HCT116 (cell line): ENCODE data around the gene LRRC32.

ENCODE experiments used
- CEBPB ChIP-seq: IDR thresholded peaks from 2 replicates; pipeline ENCODE4 v1.6.1; 2012; ENCODE audit warnings: low read depth
- CTCF ChIP-seq, 3 experiments: fragments of 200-600 bp in 1 of 3; sonication (generic) in 1 of 3; IDR thresholded peaks in 2 of 3; conservative IDR thresholded peaks in 1 of 3; 2 replicates each; pipeline ENCODE4 v1.5.1; 2012 to 2017; ENCODE audit warnings: low read depth in 2 of 3, low read length in 2 of 3, antibody characterized with exemption in 1 of 3, borderline replicate concordance in 1 of 3, control low read depth in 1 of 3, mild to moderate bottlenecking in 1 of 3, mixed read lengths in 1 of 3, mixed run types in 1 of 3, moderate library complexity in 1 of 3; ENCODE audit not compliant: insufficient read depth in 1 of 3
- EGR1 ChIP-seq: IDR thresholded peaks from 2 replicates; pipeline ENCODE4 v1.6.1; 2012; ENCODE audit warnings: low read depth
- EZH2 ChIP-seq: fragments of 200-600 bp; sonication (generic); IDR thresholded peaks from 2 replicates; pipeline ENCODE4 v1.6.1; 2017; ENCODE audit warnings: antibody characterized with exemption, mixed run types
- EZH2phosphoT487 ChIP-seq: fragments of 200-600 bp; IDR thresholded peaks from 2 replicates; pipeline ENCODE4 v1.6.1; 2018; ENCODE audit warnings: antibody characterized with exemption, borderline replicate concordance
- POLR2A ChIP-seq: IDR thresholded peaks from 2 replicates; pipeline ENCODE4 v1.7.0; 2011; ENCODE audit warnings: borderline replicate concordance; ENCODE audit not compliant: insufficient read depth, insufficient read length; ENCODE audit errors: extremely low read depth
- SRF ChIP-seq: IDR thresholded peaks from 2 replicates; pipeline ENCODE4 v1.6.1; 2012; ENCODE audit warnings: low read depth
- YY1 ChIP-seq: IDR thresholded peaks from 2 replicates; pipeline ENCODE4 v1.6.1; 2011; ENCODE audit warnings: low read length, low read depth, moderate library complexity, mild to moderate bottlenecking; ENCODE audit not compliant: insufficient replicate concordance; ENCODE audit errors: extremely low read depth
- ZFX ChIP-seq: fragments of 450-650 bp; IDR thresholded peaks from 2 replicates; pipeline ENCODE4 v1.6.1; 2017

DNA sequence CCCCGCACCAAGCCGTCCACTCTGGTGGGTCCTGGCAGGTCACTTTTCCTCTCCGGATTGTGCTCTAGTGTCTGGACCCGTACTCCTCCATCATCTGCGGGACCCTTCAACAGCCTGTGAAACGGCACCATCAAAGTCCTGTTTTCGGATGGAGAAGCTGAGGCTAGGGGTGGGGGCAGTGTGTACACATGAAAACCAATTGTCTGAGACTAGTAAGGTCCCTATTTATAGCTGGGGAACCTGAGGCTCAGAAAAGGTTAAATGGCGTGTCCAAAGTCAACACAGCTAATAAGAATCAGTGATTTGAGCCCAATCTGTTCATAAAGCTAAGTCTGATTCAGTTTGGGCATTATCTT lies 668 bp upstream of the LRRC32 start:
- no peak for TF ChIP-seq CEBPB
- TF ChIP-seq EZH2phosphoT487: no peak
- no peak for TF ChIP-seq CTCF (IDR thresholded peaks at IDR 0.05 in 2 of 3, conservative IDR thresholded peaks at IDR 0.05 in 1 of 3; ENCODE audit: borderline replicate concordance in 1 of 3, insufficient read depth in 1 of 3, low read depth in 2 of 3, low read length in 2 of 3)
- no peak for TF ChIP-seq POLR2A
- TF ChIP-seq EGR1: no peak
- TF ChIP-seq YY1: no peak
- no peak for TF ChIP-seq ZFX
- no peak for TF ChIP-seq EZH2
- TF ChIP-seq SRF: no peak
